Measurements from ENCODE around the gene RTP5.

DNA sequence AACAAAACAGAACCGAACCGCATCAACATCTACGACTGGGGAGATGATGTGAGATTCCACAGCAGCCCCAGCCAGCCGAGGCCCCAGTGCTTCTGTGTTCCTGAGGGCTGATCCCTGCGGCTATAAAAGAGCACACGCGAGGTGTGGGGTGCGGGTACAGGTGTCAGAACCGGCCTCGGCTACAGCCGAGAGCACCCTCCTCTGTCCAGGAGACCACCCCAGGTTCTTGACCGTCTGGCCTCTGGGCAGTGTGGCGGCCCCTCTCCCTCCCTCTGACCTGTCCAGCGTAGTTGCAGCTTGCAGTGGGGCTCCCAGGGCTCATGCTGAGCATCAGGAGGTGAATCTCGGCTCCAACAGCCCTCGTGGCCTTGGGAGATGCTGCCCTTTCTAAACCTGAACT, 23.7 kb downstream of the RTP5 start:
- TF ChIP-seq, protein P1, sequence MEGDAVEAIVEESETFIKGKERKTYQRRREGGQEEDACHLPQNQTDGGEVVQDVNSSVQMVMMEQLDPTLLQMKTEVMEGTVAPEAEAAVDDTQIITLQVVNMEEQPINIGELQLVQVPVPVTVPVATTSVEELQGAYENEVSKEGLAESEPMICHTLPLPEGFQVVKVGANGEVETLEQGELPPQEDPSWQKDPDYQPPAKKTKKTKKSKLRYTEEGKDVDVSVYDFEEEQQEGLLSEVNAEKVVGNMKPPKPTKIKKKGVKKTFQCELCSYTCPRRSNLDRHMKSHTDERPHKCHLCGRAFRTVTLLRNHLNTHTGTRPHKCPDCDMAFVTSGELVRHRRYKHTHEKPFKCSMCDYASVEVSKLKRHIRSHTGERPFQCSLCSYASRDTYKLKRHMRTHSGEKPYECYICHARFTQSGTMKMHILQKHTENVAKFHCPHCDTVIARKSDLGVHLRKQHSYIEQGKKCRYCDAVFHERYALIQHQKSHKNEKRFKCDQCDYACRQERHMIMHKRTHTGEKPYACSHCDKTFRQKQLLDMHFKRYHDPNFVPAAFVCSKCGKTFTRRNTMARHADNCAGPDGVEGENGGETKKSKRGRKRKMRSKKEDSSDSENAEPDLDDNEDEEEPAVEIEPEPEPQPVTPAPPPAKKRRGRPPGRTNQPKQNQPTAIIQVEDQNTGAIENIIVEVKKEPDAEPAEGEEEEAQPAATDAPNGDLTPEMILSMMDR (conservative IDR thresholded peaks at IDR 0.05 in 1 of 2, IDR thresholded peaks at IDR 0.05 in 1 of 2; ENCODE audit: low read depth in 1 of 2, low read length in 2 of 2): no peak
- no peak for TF ChIP-seq EZH2 (IDR thresholded peaks at IDR 0.05; ENCODE audit: low read length, missing control alignments)

All from fibroblast of lung (primary cell).